Measurements from ENCODE around the gene IHH.

DNA sequence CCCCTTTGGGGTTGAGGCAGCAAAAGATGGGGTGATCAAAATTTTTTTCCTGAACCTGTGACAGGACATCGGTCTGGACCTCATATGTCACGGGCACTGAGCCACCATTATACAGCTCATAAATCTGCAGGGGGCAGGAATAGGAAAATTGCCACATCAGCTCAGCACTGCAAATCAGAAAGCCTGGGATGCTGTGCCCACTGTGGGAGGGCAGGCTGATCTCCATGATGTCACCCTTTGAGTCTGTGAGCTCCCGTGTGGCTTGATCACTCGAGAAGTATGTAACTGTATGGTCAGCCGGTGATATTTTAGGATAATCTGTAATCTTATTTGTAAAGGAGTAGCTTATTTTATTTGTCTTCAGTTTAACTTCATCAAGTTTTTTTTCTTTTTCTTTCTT, 49.8 kb downstream of the IHH start:
- no peak for TF ChIP-seq POLR2A (IDR thresholded peaks at IDR 0.05; ENCODE audit: low read length)
- TF ChIP-seq GATA1 (IDR thresholded peaks at IDR 0.05; ENCODE audit: low read depth, low read length), result no peak
